Tibial artery (tissue), 4 donors: ENCODE measurements around the gene PRR33.

Experiments
- DNase-seq, 2 donors: peaks; one replicate each; pipeline ENCODE4 v3.0.0-alpha.2; 2019
- H3K27ac ChIP-seq, 2 donors: fragments of 200-600 bp; sonication (generic) in 1 of 2; 1 replicate in 1 of 2; 2 replicates in 1 of 2; pipeline ENCODE4 v1.5.1; 2018 to 2019; ENCODE audit warnings: mild to moderate bottlenecking in 1 of 2
- H3K27me3 ChIP-seq, 2 donors: fragments of 200-600 bp; sonication (generic) in 1 of 2; one replicate each; pipeline versions ENCODE4 v1.5.1 to v1.6.0; 2016 to 2019
- H3K36me3 ChIP-seq, 3 donors: fragments of 200-600 bp; sonication (generic) in 2 of 3; one replicate each; pipeline ENCODE4 v1.5.1; 2016 to 2019; ENCODE audit warnings: mild to moderate bottlenecking in 2 of 3
- H3K4me1 ChIP-seq, 4 donors: fragments of 200-600 bp; sonication (generic) in 2 of 4; 1 replicate in 3 of 4; 2 replicates in 1 of 4; pipeline ENCODE4 v1.5.1; 2016 to 2019
- H3K4me3 ChIP-seq, 2 donors: fragments of 200-600 bp; sonication (generic) in 1 of 2; 1 replicate in 1 of 2; 2 replicates in 1 of 2; pipeline ENCODE4 v1.5.1; 2018 to 2019; ENCODE audit warnings: mild to moderate bottlenecking in 2 of 2
- H3K9me3 ChIP-seq, 3 donors: fragments of 200-600 bp; sonication (generic) in 1 of 3; one replicate each; pipeline ENCODE4 v1.5.1; 2016 to 2019
- intact Hi-C: fragments of 100-400 bp; cut with DNase I; formaldehyde crosslinking; loops from one replicate; pipeline ENCODE4 v1.15.0; 2023; ENCODE audit warnings: low total_unique reads
- TF ChIP-seq, protein P1 (sequence below), 2 experiments: fragments of 200-600 bp in 1 of 2; fragments of 450-650 bp in 1 of 2; IDR thresholded peaks; one replicate each; pipeline ENCODE4 v1.5.1; 2017 to 2019; ENCODE audit warnings: antibody characterized with exemption in 2 of 2, mild to moderate bottlenecking in 1 of 2, moderate library complexity in 1 of 2

PRR33 gene

DNA sequence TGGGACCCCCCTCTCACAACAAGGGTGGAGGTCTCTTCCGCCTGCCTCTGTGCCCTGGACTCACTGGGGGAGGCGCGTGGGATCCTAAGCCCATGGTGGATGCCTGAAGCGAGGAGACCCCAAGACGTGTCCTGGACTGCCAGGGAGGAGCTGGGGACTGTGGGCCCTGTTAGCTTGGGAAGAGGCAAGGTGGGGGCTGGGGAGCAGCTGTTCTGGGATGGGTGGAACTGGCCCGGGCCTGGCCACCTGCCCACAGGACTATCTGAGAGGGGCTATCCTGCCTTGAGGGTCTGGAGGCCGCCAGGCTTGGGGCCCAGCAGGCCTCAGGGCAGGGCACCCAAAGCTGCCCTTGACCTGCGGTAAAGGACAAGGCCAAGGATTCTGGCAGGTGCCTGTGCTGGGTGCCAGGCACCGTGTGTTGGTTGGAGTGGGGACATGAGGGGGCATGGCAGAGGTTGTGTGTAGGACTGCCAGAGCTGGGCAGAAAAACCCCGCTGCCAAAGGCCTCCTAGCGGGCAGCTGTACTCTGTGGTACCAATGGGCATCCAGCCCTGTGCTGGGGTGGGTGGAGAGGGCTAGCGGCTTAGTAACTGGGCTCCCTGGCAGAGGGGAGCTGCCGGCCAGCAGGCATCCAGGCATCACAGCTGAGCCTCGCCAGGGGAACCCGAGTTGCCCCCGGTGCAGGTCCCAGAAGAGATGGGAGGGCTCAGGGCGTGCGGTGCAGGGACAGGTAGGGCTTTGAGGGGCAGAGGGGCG lies 38.1 kb downstream of the PRR33 start:
- H3K9me3 ChIP-seq: no peaks in the 10 kb centered on the region
- no peaks in the 10 kb centered on the region for H3K36me3 ChIP-seq
- no peak for DNase-seq
- H3K27ac ChIP-seq: no peak overlapping the region
- H3K4me1 ChIP-seq: no peaks in the 10 kb centered on the region
- H3K4me3 ChIP-seq: peak overlapping the region in 1 of 2 donors; percentile 22
- intact Hi-C loops: no loop called here
- no peaks in the 10 kb centered on the region for H3K27me3 ChIP-seq
- TF ChIP-seq, protein P1, sequence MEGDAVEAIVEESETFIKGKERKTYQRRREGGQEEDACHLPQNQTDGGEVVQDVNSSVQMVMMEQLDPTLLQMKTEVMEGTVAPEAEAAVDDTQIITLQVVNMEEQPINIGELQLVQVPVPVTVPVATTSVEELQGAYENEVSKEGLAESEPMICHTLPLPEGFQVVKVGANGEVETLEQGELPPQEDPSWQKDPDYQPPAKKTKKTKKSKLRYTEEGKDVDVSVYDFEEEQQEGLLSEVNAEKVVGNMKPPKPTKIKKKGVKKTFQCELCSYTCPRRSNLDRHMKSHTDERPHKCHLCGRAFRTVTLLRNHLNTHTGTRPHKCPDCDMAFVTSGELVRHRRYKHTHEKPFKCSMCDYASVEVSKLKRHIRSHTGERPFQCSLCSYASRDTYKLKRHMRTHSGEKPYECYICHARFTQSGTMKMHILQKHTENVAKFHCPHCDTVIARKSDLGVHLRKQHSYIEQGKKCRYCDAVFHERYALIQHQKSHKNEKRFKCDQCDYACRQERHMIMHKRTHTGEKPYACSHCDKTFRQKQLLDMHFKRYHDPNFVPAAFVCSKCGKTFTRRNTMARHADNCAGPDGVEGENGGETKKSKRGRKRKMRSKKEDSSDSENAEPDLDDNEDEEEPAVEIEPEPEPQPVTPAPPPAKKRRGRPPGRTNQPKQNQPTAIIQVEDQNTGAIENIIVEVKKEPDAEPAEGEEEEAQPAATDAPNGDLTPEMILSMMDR (IDR thresholded peaks at IDR 0.05): no peak

DNA sequence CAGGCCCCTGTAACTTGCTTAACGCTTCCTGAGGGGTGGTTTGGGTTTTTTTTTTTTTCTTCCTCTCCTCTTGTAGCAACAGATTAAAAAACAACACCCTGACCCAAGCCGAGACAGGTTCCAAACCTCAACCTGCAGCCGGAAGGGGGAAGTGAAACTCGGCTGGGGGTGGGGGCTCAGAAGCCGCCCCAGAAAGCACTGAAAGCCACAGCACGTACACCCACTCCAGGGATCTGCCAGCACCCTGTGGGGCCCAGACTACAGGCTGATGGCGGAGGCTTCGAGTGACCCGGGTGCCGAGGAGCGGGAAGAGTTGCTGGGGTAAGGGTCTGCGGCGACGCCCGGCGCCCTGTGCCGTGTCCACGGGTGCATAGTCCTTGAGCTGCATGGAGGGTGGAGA lies 38.8 kb downstream of the PRR33 start, which contains the start of gene LSP1:
Gene LSP1 (plus strand): TSS at position 208 of the 400 bp plus-strand sequence. CDS start 61 bp downstream, at position 269.
- Histone ChIP-seq H3K4me3 (peak within 1 kb of the TSS in 1 of 2 donors; percentile 22), H3K4me1 (no peaks in the 10 kb centered on the region), H3K36me3 (no peaks in the 10 kb centered on the region), H3K27me3 (no peaks in the 10 kb centered on the region), H3K9me3 (no peaks in the 10 kb centered on the region), H3K27ac (no peak within 1 kb of the TSS)
- intact Hi-C loops: no loop called here
- TF ChIP-seq, protein P1 (IDR thresholded peaks at IDR 0.05): no peak
- DNase-seq: no peak

DNA sequence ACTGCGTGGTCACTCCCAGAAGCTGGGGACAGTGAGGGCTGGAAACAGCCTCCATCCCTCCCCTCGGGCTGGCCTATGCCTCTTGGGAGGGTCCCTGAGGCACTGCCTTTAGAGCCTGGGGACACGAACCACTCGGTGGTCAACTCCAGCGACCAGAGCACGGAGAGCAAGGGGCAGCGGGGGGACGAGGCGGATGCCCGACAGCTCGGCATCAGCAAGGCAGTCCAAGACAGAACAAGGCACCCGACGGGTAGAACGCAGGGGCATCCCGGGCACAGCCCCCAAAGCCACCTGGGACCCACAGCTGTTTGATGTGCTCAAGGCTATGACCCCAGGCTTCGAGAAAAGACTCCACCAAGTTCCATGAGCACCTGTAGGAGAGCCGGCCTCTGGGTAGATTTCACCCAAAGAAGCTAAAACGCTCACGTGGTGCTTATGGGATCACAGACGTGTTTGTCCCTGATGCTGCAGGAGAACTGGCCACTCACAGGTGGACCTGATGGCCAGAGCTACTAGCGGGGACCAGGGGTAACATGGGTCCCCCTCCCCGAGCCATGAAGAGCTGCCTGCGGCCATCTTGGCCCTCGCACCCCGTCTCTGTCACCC lies 39.3 kb downstream of the PRR33 start:
- Histone ChIP-seq H3K27me3 (no peaks in the 10 kb centered on the region), H3K9me3 (no peaks in the 10 kb centered on the region), H3K4me3 (no peak overlapping the region), H3K4me1 (no peaks in the 10 kb centered on the region), H3K27ac (no peak overlapping the region), H3K36me3 (no peaks in the 10 kb centered on the region)
- intact Hi-C loops: no loop called here
- TF ChIP-seq, protein P1 (IDR thresholded peaks at IDR 0.05): no peak
- no peak for DNase-seq

DNA sequence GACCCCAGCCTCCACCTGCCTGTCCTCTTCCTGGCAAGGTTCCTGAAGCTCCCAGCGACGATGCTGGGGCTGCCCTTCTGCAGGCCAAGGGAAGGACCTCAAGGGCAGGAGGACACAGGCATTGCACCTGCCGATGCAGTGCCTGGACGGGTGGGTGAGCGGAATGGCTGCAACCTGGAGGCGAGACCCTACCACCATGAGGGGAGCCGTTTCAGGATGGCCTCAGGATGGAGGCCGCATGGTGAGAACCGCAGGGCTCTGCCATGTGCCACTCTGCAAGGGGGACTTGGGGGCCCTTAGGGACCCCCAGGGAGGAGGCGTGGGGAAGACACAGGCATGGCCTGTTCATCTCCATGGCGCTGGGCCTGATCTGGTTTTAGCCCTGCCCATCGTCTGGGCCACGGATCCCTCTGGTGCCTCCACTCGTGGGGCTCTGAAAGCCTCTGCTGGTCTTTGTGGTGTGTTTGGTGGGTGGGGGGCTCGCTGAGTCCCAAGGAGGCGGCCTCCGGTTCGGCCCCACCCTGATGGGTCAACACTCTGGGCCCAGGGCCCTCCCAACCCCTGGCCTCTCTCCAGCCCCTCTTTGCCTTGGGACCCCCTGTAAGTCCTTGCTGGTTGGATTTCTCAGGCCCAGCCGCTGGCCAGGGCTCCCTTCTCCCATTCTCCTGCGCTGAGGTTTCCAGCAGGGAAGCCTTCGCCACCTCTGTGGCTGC lies 40.1 kb downstream of the PRR33 start:
- no peak overlapping the region for H3K4me3 ChIP-seq
- H3K4me1 ChIP-seq: no peaks in the 10 kb centered on the region
- no peak overlapping the region for H3K27ac ChIP-seq
- H3K36me3 ChIP-seq: no peaks in the 10 kb centered on the region
- TF ChIP-seq, protein P1 (IDR thresholded peaks at IDR 0.05): no peak
- H3K27me3 ChIP-seq: no peaks in the 10 kb centered on the region
- intact Hi-C loops: no loop called here
- DNase-seq: no peak
- H3K9me3 ChIP-seq: no peaks in the 10 kb centered on the region

DNA sequence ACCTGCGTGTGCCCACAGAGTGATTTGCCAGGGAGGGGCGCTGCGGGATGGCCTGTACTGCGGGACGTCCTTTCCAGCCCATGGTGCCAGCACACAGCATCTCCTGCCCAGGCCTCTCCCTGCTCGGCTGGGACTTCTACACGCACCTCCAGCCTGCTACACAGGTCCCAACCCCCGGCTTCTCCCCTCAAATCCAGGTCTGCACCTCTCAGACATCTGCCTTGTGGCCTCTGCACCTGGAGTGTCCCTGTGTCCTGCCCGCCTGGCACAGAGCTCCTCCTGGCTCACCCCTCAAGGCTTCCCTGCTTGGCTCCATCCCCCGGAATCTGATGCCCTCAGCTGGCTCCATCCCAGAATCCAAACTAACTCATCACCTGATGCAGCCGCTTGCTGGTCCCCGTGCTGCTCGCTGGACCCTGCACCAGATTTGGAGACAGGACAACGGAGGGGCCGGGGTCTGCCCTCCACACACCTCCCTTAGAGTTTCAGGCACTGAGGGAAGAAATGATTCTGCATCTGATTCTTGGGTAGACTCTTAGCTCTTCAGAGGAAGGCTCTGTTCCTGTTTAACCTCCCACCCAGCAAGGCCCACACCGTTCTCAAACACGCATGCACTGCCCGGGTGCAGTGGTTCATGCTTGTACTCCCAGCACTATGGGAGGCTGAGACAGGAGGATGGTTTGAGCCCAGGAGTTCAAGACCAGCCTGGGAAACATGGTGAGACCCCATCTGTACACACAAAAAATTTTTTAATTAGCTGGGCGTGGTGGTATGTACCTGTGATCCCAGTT lies 42.9 kb downstream of the PRR33 start:
- Histone ChIP-seq H3K27me3 (no peaks in the 10 kb centered on the region), H3K9me3 (no peaks in the 10 kb centered on the region), H3K27ac (no peak overlapping the region), H3K36me3 (no peaks in the 10 kb centered on the region), H3K4me3 (no peak overlapping the region), H3K4me1 (no peaks in the 10 kb centered on the region)
- intact Hi-C loops: no loop called here
- no peak for DNase-seq
- TF ChIP-seq, protein P1 (IDR thresholded peaks at IDR 0.05): no peak
